ENCODE measurements around the gene C1orf122. TPM values are rescaled to one million over a fixed set of nuclear protein-coding genes. Genes with fewer than 3 reads are reported as not detected.

The C1orf122 gene
- total RNA-seq, 2 experiments from 2014 or later: 10.9 to 13.2 TPM

DNA sequence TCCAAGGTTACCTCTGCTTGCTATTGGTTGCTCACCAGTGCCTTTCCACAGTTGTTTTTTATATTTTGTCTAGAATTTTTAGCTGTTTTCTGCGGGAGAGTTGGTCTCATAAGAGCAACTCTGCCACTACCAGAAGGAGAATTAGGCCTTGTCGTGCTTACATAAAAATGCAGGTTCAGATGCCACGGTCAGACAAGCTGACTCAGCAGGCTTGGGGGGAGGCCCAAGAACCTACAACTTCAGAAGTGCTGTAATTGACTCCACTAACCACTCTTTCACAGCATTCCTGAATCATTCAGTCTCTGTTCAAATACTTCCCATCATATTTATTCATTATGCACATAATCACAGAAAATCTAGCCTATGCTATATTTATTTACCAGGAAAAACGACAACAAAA, 23.5 kb downstream of the C1orf122 start:
- no peak for ATAC-seq (ENCODE audit: poor library complexity)
- Histone ChIP-seq H3K9me3 (ENCODE audit: control insufficient read depth in 1 of 2, insufficient read depth in 1 of 2, low read length in 2 of 2) (no peaks in the 10 kb centered on the region), H3K4me1 (ENCODE audit: insufficient read depth, low read length) (no peaks in the 10 kb centered on the region), H3K4me3 (ENCODE audit: low read length) (no peak overlapping the region), H3K36me3 (ENCODE audit: insufficient read depth, low read length) (peaks cover 67% of the 10 kb centered on the region), H3K27ac (ENCODE audit: low read depth in 1 of 2, low read length in 2 of 2) (no peak overlapping the region), H3K27me3 (ENCODE audit: control insufficient read depth in 1 of 2, insufficient read depth in 2 of 2, low read length in 2 of 2) (no peaks in the 10 kb centered on the region)
- Mint-ChIP-seq H3K27ac (no peak overlapping the region), H3K4me1 (ENCODE audit: low read depth) (no peaks in the 10 kb centered on the region), H3K4me3 (no peak overlapping the region), H3K9me3 (no peaks in the 10 kb centered on the region), H3K36me3 (ENCODE audit: low read depth) (peaks cover 82% of the 10 kb centered on the region), H3K27me3 (no peaks in the 10 kb centered on the region)
- CTCF ChIA-PET: no interaction called here
- DNase-seq: no peak
- no peak for TF ChIP-seq CTCF (IDR thresholded peaks at IDR 0.05)
- intact Hi-C loops (cut with DNase I, micrococcal nuclease): no loop called here
- POLR2A ChIA-PET: no interaction called here

GRCh38 chr1:37831809-37832208, 24.2 kb downstream of the C1orf122 start:
- H3K4me1 Mint-ChIP-seq (ENCODE audit: low read depth): no peaks in the 10 kb centered on the region
- H3K27me3 Mint-ChIP-seq: no peaks in the 10 kb centered on the region
- H3K36me3 Mint-ChIP-seq (ENCODE audit: low read depth): peaks cover 84% of the 10 kb centered on the region
- no peaks in the 10 kb centered on the region for H3K9me3 ChIP-seq (ENCODE audit: control insufficient read depth in 1 of 2, insufficient read depth in 1 of 2, low read length in 2 of 2)
- CTCF ChIA-PET: no interaction called here
- POLR2A ChIA-PET: no interaction called here
- H3K4me1 ChIP-seq (ENCODE audit: insufficient read depth, low read length): no peaks in the 10 kb centered on the region
- no peaks in the 10 kb centered on the region for H3K27me3 ChIP-seq (ENCODE audit: control insufficient read depth in 1 of 2, insufficient read depth in 2 of 2, low read length in 2 of 2)
- no peak for TF ChIP-seq CTCF (IDR thresholded peaks at IDR 0.05)
- no peak for DNase-seq
- H3K36me3 ChIP-seq (ENCODE audit: insufficient read depth, low read length): peaks cover 67% of the 10 kb centered on the region
- H3K27ac ChIP-seq (ENCODE audit: low read depth in 1 of 2, low read length in 2 of 2): no peak overlapping the region
- H3K27ac Mint-ChIP-seq: no peak overlapping the region
- H3K4me3 Mint-ChIP-seq: no peak overlapping the region
- intact Hi-C loops (cut with DNase I, micrococcal nuclease): no loop called here
- no peak for ATAC-seq (ENCODE audit: poor library complexity)
- H3K4me3 ChIP-seq (ENCODE audit: low read length): no peak overlapping the region
- H3K9me3 Mint-ChIP-seq: no peaks in the 10 kb centered on the region

GRCh38 chr1:37836788-37837187, 29.2 kb downstream of the C1orf122 start:
- Histone ChIP-seq H3K36me3 (ENCODE audit: insufficient read depth, low read length) (peaks cover 88% of the 10 kb centered on the region), H3K9me3 (ENCODE audit: control insufficient read depth in 1 of 2, insufficient read depth in 1 of 2, low read length in 2 of 2) (no peaks in the 10 kb centered on the region), H3K27me3 (ENCODE audit: control insufficient read depth in 1 of 2, insufficient read depth in 2 of 2, low read length in 2 of 2) (no peaks in the 10 kb centered on the region), H3K4me3 (ENCODE audit: low read length) (no peak overlapping the region), H3K27ac (ENCODE audit: low read depth in 1 of 2, low read length in 2 of 2) (no peak overlapping the region), H3K4me1 (ENCODE audit: insufficient read depth, low read length) (no peaks in the 10 kb centered on the region)
- H3K4me1 Mint-ChIP-seq (ENCODE audit: low read depth): no peaks in the 10 kb centered on the region
- peaks cover 80% of the 10 kb centered on the region for H3K36me3 Mint-ChIP-seq (ENCODE audit: low read depth)
- no peak overlapping the region for H3K27ac Mint-ChIP-seq
- no peak for TF ChIP-seq CTCF (IDR thresholded peaks at IDR 0.05)
- no peaks in the 10 kb centered on the region for H3K9me3 Mint-ChIP-seq
- H3K27me3 Mint-ChIP-seq: no peaks in the 10 kb centered on the region
- ChIA-PET CTCF (no interaction called here), POLR2A (no interaction called here)
- intact Hi-C loops (cut with DNase I, micrococcal nuclease): no loop called here
- no peak overlapping the region for H3K4me3 Mint-ChIP-seq
- ATAC-seq (ENCODE audit: poor library complexity) (no peak), DNase-seq (no peak)

Data from CD4-positive, alpha-beta T cell (primary cell).